ENCODE results near the gene PRKD1.

PRKD1 gene

GRCh38 chr14:29580763-29581162 lies 346.9 kb downstream of the PRKD1 start:
- DNase-seq: no peak

GRCh38 chr14:29579838-29580237 lies 347.8 kb downstream of the PRKD1 start:
- no peak for DNase-seq

- no peak for DNase-seq
Observed at GRCh38 chr14:29576927-29577326, 350.7 kb downstream of the PRKD1 start.

GRCh38 chr14:29569194-29569593 lies 358.5 kb downstream of the PRKD1 start:
- DNase-seq: no peak

GRCh38 chr14:29566194-29566593 lies 361.5 kb downstream of the PRKD1 start:
- no peak for DNase-seq

GRCh38 chr14:29558516-29558915 lies 369.1 kb downstream of the PRKD1 start:
- no peak for DNase-seq

GRCh38 chr14:29554335-29554734 lies 373.3 kb downstream of the PRKD1 start:
- no peak for DNase-seq

- DNase-seq: no peak
Observed at GRCh38 chr14:29553427-29553826, 374.2 kb downstream of the PRKD1 start.

GRCh38 chr14:29548948-29549370 lies 378.7 kb downstream of the PRKD1 start:
- DNase-seq: no peak

GRCh38 chr14:29545714-29546113 lies 381.9 kb downstream of the PRKD1 start:
- no peak for DNase-seq

GRCh38 chr14:29536886-29537511 lies 390.6 kb downstream of the PRKD1 start:
- no peak for DNase-seq

GRCh38 chr14:29529418-29529817 lies 398.2 kb downstream of the PRKD1 start:
- no peak for DNase-seq

GRCh38 chr14:29528889-29529288 lies 398.8 kb downstream of the PRKD1 start:
- no peak for DNase-seq

- no peak for DNase-seq
Observed at GRCh38 chr14:29527286-29527685, 400.4 kb downstream of the PRKD1 start.

Data from stimulated activated CD4-positive, alpha-beta T cell treated with anti-CD3 and anti-CD28 coated beads, Interleukin-2, amount 100 ng/mL, for 48 hours (primary cell).